GM11168 (cell line): ENCODE data around the gene ST6GAL2.

Source experiments
- in situ Hi-C: fragments of 300-500 bp; cut with MboI; formaldehyde crosslinking; loops from one replicate; pipeline ENCODE4 v1.12.0; 2022; ENCODE audit warnings: low sequenced_read_pairs; ENCODE audit not compliant: unreplicated experiment

ST6GAL2 gene, protein sequence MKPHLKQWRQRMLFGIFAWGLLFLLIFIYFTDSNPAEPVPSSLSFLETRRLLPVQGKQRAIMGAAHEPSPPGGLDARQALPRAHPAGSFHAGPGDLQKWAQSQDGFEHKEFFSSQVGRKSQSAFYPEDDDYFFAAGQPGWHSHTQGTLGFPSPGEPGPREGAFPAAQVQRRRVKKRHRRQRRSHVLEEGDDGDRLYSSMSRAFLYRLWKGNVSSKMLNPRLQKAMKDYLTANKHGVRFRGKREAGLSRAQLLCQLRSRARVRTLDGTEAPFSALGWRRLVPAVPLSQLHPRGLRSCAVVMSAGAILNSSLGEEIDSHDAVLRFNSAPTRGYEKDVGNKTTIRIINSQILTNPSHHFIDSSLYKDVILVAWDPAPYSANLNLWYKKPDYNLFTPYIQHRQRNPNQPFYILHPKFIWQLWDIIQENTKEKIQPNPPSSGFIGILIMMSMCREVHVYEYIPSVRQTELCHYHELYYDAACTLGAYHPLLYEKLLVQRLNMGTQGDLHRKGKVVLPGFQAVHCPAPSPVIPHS

DNA sequence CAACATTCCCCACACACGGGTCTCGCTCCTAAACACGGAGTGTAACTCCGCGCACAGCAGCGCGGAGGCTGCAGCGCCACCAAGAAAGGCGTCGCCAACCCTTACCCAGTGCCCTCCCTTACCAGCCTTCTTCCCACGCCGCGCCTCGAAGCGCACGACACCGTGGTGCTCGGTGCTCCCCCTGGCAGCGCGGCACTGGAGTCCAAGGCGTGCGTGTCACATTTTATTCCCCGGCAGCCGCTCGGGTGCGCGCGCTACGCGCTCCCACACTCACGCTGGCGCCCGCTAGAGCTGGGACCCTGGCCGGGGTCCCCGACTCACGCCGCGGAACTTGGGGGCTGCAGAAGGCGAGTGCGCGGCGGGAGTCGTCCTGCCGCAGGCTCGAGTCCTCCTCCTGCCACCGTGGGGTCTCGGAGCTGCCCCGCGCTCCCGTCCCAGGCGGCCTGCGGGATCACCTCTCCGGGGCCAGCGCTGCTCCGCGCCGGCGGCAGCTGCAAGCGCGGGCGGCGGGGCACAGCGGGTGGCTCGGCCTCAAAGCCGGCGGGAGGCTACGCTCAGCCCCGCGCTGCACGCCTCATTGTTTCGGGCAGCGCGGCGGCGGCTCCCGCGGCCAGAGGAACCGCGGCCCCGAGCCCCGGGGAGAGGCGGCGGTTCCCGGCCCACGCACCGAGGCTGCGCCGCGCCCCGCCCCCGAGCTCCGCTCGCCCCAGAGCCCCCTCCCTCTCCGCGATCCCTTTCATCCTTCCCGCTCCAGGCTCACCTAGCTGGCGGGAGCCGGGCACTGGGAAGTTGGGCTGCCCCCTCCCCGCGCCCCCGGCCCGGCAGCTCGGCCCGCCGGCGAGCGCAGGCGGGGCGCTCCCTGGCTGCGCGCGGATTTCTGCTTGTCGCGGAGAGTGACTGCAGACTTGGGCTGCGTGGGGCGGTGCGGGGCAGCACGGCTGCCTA is at the start of gene ST6GAL2:
TSS of gene ST6GAL2 (minus strand) at position 197 of the 945 bp plus-strand sequence. CDS start 42,190 bp downstream, outside the sequence.
- in situ Hi-C loops, result no loop called here

DNA sequence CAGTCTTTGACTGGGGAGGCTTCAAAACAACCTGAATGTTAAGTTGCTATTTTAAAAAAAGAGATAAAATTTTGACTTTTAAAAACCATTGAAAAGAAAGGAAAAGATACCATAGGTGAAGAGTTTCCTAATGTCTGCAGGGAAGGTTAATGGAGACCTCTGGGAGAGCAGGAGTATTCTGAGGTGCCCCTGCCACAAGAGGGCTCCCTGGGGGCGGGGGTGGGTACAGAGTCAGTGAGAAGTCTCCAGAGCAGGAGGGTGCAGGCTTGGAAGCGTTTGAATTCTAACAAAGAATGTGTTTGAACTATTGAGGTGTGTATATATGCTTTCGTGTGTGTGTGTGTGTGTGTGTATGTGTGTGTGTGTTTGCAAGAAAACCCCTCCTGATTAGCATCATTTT is 46.7 kb upstream of the ST6GAL2 start:
- in situ Hi-C loops, result no loop called here

DNA sequence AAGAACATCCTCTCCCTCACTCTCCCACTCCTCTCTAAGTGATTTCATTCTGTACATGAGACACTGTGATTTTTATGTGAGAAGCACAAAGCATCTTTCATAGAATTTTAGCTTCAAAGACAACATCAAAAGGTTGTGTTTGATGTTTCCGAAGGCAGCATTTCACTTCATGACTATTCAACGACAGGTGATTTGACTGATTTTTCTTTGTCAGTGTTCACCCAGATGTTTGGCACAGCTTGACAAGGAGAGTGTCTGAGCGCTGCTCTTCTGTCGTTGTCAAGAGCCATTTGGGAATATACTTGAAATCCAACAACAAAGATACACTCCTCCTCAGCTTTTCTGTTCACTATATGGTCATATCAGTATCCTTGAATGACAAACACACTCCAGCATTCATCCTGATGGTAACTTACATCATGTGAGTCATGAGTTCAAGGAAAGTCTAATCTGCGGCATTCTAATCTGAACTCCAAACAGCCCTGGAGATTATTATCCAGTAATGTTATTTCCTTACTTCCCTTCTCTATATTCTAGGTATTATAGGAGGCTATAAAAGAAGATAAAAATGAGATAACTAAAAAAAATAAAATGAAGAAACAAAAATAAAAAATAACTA is 45.9 kb upstream of the ST6GAL2 start:
- in situ Hi-C loops, result no loop called here

- in situ Hi-C loops, result no loop called here
These were observed 35.5 kb upstream of the ST6GAL2 start for GRCh38 chr2:106921451-106921850.

- in situ Hi-C loops, result no loop called here
These were observed 33.0 kb upstream of the ST6GAL2 start for GRCh38 chr2:106919012-106919411.

DNA sequence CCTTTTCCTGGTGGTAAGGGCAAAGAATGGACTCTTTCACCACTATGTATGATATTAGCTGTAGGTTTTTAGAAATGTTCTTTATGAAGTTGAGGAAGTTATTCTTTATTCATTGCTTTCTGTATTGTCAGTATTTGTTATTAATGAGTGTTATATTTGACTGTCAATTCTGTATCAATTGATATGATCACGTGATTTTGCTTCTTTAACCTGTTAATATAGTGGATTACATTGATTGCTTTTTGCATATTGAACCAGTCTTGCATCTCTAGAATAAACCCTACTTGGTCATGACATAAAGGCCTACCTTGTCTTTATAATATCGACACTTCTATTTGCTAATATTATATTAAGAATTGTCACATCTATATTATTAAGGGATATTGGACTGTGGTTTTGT is 18.3 kb upstream of the ST6GAL2 start:
- in situ Hi-C loops, result no loop called here

GRCh38 chr2:106899786-106900530 is 14.0 kb upstream of the ST6GAL2 start:
- in situ Hi-C loops, result no loop called here

- in situ Hi-C loops, result no loop called here
These were observed 8.6 kb upstream of the ST6GAL2 start for GRCh38 chr2:106894545-106894944.

DNA sequence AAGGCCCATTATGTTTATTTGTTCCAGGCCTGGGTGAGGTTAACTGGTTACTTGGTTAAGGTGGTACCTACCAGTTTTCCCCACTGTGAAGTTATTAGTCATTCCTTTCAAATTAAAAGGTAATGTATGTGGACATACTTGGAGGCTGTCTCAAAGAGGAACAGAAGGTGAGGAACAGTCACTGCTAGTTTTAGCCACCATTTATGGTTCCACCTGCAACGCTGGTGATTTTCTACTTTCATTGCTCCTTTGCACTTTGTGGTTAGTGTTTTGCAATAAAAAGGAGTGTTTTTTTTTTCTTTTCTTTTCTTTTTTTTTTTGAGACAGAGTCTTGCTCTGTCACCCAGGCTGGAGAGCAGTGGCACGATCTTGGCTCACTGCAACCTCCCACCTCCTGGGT is 6.1 kb upstream of the ST6GAL2 start:
- in situ Hi-C loops, result no loop called here

DNA sequence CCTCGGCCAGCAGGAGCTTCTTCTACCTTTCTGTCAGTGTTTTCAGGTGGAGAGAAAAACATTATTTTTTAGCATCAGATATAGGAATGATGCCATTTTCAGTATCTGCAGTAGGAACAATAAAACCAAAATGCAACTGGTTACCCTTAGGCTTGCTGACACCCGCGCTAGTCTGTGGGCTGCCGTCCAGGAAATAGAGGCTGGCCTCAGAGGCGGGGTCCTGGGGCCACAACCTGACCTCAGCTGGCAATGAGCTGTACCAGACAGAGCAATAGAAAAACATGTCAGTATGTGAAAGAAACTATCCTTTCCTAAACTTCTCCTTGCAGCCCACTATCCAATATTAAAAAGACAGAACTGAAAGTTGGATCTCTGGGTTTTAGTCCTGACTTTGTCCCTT is 4.6 kb upstream of the ST6GAL2 start:
- in situ Hi-C loops, result no loop called here

- in situ Hi-C loops, result no loop called here
These were observed 1.2 kb upstream of the ST6GAL2 start for GRCh38 chr2:106886916-106887758.

GRCh38 chr2:106885329-106885728 is 638 bp downstream of the ST6GAL2 start:
- in situ Hi-C loops, result no loop called here

DNA sequence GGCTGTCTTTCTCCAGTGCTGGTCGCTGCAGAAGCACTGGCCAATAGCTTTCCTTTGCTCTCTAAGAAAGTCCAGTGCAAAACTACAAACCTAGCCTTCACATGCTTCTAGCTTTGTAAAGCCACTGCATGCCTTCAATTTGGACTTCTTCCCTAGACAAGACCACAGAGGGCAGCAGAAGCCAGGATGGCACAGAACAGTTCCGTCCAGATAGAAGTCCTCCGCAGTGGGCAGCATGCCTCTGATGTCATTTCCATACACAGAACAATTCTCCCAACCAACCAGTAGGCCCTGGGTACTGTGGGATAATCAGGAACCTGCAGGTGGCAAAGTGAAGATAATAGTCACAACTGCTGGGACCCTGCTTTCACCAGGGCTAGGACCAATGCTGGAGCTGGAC is 3.3 kb downstream of the ST6GAL2 start:
- in situ Hi-C loops, result no loop called here

DNA sequence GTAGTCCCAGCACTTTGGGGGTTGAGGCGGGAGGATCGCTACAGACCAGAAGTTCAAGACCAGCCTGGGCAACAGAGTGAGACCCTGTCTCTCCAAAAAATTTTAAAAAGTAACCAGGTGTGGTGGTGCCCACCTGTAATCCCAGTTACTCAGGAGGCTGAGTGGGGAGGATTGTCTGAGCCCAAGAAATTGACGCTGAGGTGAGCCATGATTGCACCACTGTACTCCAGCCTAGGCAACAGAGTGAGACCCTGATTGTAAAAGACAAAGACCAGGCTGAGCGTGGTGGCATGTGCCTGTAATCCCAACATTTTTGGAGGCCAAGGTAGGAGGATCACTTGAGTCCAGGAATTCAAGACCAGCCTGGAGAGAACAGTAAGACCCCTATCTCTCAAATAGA is 7.8 kb downstream of the ST6GAL2 start:
- in situ Hi-C loops, result no loop called here

DNA sequence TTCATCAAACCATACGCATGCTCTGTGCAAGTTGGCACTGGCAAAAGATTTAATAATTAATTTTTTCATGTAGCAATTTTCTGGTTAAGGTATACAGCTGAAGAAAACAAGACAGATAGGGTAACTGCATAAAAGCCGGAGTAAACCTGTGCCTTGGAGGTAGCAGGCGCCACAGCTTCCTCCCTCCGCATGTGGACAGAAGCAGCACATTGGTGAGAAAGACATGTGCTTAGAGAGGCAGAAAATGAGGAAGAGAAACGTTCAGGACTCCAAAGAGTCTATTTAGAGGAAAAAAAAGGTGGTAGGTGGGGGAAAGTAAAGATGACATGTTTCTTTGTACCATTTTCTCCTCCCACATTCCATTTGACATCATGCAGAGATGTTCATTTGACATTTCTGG is 9.3 kb downstream of the ST6GAL2 start:
- in situ Hi-C loops, result no loop called here

DNA sequence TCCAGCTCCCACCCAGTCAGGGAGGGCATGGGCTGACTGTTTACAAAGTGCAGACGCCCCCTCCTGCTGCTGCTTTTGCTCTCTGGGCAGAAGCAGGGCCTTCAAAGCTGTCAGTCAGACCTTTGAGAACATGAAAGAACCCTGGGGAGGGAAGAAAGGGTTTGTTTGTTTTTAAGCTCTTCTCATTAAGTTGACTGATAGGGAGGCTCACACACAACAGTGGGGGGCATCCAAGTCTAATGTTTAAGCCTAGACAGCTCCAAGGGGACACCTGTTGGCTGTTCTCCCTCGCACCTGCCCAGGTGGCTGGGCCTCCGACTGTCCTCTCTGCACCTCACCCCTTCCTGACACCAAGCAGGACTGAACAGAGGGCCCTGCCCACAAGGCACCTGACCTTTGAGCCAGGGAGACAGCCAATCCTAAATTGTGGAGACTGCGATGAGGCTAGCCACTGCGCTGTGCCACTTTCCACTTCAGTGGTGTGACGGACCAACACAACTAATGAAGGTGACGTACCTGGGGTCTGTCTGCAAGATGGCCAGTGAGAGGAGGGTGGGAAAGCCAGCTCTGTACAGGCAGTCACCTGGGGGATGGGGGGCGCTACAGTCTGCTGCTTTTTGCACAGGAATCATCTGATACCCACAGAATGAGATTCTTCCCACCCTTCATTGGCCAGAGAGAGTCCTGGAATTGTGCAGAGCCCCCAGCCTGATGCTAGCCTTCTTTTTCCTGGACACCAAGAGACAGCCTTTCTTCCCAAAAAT is 16.3 kb downstream of the ST6GAL2 start:
- in situ Hi-C loops, result no loop called here

GRCh38 chr2:106868275-106868674 is 17.7 kb downstream of the ST6GAL2 start:
- in situ Hi-C loops, result no loop called here
